CD14-positive monocyte (primary cell): ENCODE results near the gene SPIRE1. TPM values are rescaled to one million over a fixed set of nuclear protein-coding genes. Genes with fewer than 3 reads are reported as not detected.

Experiments used
- DNase-seq, 3 donors: peaks; one replicate each; pipeline ENCODE4 v3.0.0-alpha.2; 2011 to 2022
- H2AFZ ChIP-seq: 2 replicates; pipeline ENCODE4 v1.6.0; 2012; ENCODE audit warnings: mild to moderate bottlenecking, low read depth, low read length, inconsistent platforms; ENCODE audit not compliant: insufficient read depth, poor library complexity, severe bottlenecking
- H3K27ac ChIP-seq, 2 donors: 1 replicate in 1 of 2; 2 replicates in 1 of 2; pipeline ENCODE4 v1.5.1; 2012 to 2013; ENCODE audit warnings: low read length in 2 of 2, control low read depth in 1 of 2, inconsistent platforms in 1 of 2, low read depth in 1 of 2, mild to moderate bottlenecking in 1 of 2
- H3K27me3 ChIP-seq, 2 donors: one replicate each; pipeline versions ENCODE4 v1.6.0 to v1.6.1; 2011 to 2013; ENCODE audit warnings: low read length in 2 of 2; ENCODE audit not compliant: control insufficient read depth in 2 of 2, insufficient read depth in 2 of 2
- H3K36me3 ChIP-seq, 2 donors: replicated peaks in 1 of 2; 1 replicate in 1 of 2; 2 replicates in 1 of 2; pipeline versions ENCODE4 v1.5.1 to v1.6.1; 2012 to 2013; ENCODE audit warnings: low read length in 2 of 2, control low read depth in 1 of 2, inconsistent platforms in 1 of 2, mild to moderate bottlenecking in 1 of 2; ENCODE audit not compliant: insufficient read depth in 2 of 2, control insufficient read depth in 1 of 2
- H3K4me1 ChIP-seq, 2 donors: 1 replicate in 1 of 2; 2 replicates in 1 of 2; pipeline versions ENCODE4 v1.5.1 to v1.6.1; 2012 to 2013; ENCODE audit warnings: low read length in 2 of 2, control low read depth in 1 of 2, inconsistent platforms in 1 of 2, mild to moderate bottlenecking in 1 of 2, moderate library complexity in 1 of 2; ENCODE audit not compliant: insufficient read depth in 2 of 2, control insufficient read depth in 1 of 2
- H3K4me2 ChIP-seq: replicated peaks from 2 replicates; pipeline ENCODE3; 2012; ENCODE audit warnings: low read length, moderate library complexity, mild to moderate bottlenecking; ENCODE audit not compliant: poor library complexity, severe bottlenecking; ENCODE audit errors: extremely low read depth
- H3K4me3 ChIP-seq, 3 experiments: fragments of 200-600 bp in 1 of 3; sonication (generic) in 1 of 3; replicated peaks in 1 of 3; 1 replicate in 2 of 3; 2 replicates in 1 of 3; pipeline ENCODE4 v1.5.1; 2011 to 2013; ENCODE audit warnings: low read length in 3 of 3, mild to moderate bottlenecking in 3 of 3, control low read depth in 2 of 3, low read depth in 2 of 3, inconsistent platforms in 1 of 3, moderate library complexity in 1 of 3
- H3K79me2 ChIP-seq: 2 replicates; pipeline ENCODE4 v1.6.0; 2012; ENCODE audit warnings: mild to moderate bottlenecking, control low read depth, inconsistent platforms, low read length, moderate library complexity; ENCODE audit not compliant: insufficient read depth
- H3K9ac ChIP-seq: 2 replicates; pipeline ENCODE4 v1.6.0; 2017; ENCODE audit warnings: low read length, mild to moderate bottlenecking; ENCODE audit not compliant: insufficient read depth, poor library complexity, severe bottlenecking
- H3K9me3 ChIP-seq, 2 donors: replicated peaks in 1 of 2; 1 replicate in 1 of 2; 2 replicates in 1 of 2; pipeline versions ENCODE4 v1.5.1 to v1.6.1; 2012 to 2013; ENCODE audit warnings: low read length in 2 of 2, control low read depth in 1 of 2; ENCODE audit not compliant: control insufficient read depth in 1 of 2, insufficient read depth in 1 of 2
- H4K20me1 ChIP-seq: 2 replicates; pipeline ENCODE4 v1.6.0; 2012; ENCODE audit warnings: mild to moderate bottlenecking, low read length, control low read depth, moderate library complexity; ENCODE audit not compliant: insufficient read depth
- H3K27ac Mint-ChIP-seq, 7 donors: one replicate each; pipeline ENCODE4 v1.8.0; 2020; ENCODE audit warnings: mild to moderate bottlenecking in 7 of 7, mixed read lengths in 7 of 7, moderate library complexity in 6 of 7, inconsistent platforms in 2 of 7
- H3K27me3 Mint-ChIP-seq, 3 donors: one replicate each; pipeline ENCODE4 v1.8.0; 2021 to 2022; ENCODE audit warnings: low read depth in 3 of 3, mild to moderate bottlenecking in 3 of 3, mixed read lengths in 3 of 3, moderate library complexity in 3 of 3, inconsistent platforms in 1 of 3
- H3K36me3 Mint-ChIP-seq, 2 donors: one replicate each; pipeline ENCODE4 v1.8.0; 2020; ENCODE audit warnings: mixed read lengths in 2 of 2, inconsistent platforms in 1 of 2, mild to moderate bottlenecking in 1 of 2
- H3K4me1 Mint-ChIP-seq: one replicate; pipeline ENCODE4 v1.8.0; 2020; ENCODE audit warnings: mild to moderate bottlenecking, mixed read lengths
- H3K4me3 Mint-ChIP-seq, 2 donors: one replicate each; pipeline ENCODE4 v1.8.0; 2020; ENCODE audit warnings: mild to moderate bottlenecking in 2 of 2, mixed read lengths in 2 of 2, moderate library complexity in 1 of 2
- H3K9me3 Mint-ChIP-seq, 7 donors: one replicate each; pipeline ENCODE4 v1.8.0; 2020 to 2022; ENCODE audit warnings: mixed read lengths in 7 of 7, mild to moderate bottlenecking in 6 of 7, moderate library complexity in 6 of 7, inconsistent platforms in 2 of 7
- CTCF ChIP-seq: fragments of 200-600 bp; IDR thresholded peaks from one replicate; pipeline ENCODE4 v1.8.0; 2022; ENCODE audit warnings: antibody characterized with exemption, mild to moderate bottlenecking
- WGBS: methylation state at CpG from one replicate; pipeline ENCODE4 v1.1.5; 2013; ENCODE audit warnings: missing lambda C conversion rate; ENCODE audit not compliant: insufficient coverage; 5-methylcytosine and 5-hydroxymethylcytosine counted together
- intact Hi-C, 2 donors: fragments of 100-400 bp; cut with micrococcal nuclease; formaldehyde crosslinking; loops; one replicate each; pipeline versions ENCODE4 v1.15.0 to v1.15.1; 2023
- polyA plus RNA-seq, 3 donors: library from polyadenylated mRNA; depleted of rRNA in 1 of 3; unstranded in 2 of 3; stranded (reverse) in 1 of 3; fragments of 300-500 nt in 2 of 3; fragments of >200 nt in 1 of 3; fragmentation: Illumina TruSeq in 2 of 3; gene quantifications; 1 replicate in 2 of 3; 2 replicates in 1 of 3; pipeline ENCODE4 v1.2.3, GENCODE V29; 2012 to 2021

SPIRE1 gene
- polyA plus RNA-seq, 3 donors: 1.7 to 1.9 (median 1.8) TPM

DNA sequence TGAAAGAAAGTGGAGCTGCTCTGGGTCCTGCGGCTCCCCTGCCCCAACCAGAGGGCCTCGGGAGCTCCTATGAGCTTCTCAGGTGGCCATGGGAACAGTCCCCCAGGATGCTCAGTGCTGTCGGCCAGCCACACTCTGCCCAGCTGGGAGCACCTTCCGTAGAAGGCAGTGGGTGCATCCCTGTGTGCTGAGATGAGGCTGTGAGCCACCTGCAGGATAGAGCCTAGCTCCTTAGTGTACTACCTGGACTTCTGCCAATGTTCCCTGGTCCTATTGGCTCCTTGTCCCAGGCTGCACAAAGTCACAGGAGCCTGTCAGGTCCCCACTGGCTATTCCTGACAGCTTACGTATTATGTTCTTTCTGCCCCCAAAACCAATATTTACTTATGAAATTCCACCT is 234.1 kb downstream of the SPIRE1 start:
- no peak overlapping the region for H3K9ac ChIP-seq
- H3K4me1 ChIP-seq: peaks cover 14 to 16% of the 10 kb centered on the region in 2 donors
- intact Hi-C loops: no loop called here
- no peak for TF ChIP-seq CTCF
- WGBS: 72% methylated on average over 4 of the region's 5 CpGs
- H3K4me3 ChIP-seq: no peak overlapping the region
- no peaks in the 10 kb centered on the region for H4K20me1 ChIP-seq
- no peak overlapping the region for H2AFZ ChIP-seq
- Mint-ChIP-seq H3K4me1 (peaks cover 12% of the 10 kb centered on the region), H3K36me3 (peaks cover 2 to 3% of the 10 kb centered on the region in 2 donors), H3K4me3 (no peak overlapping the region), H3K27ac (no peak overlapping the region), H3K27me3 (peaks cover 0 to 12% (median 5%) of the 10 kb centered on the region in 3 donors), H3K9me3 (peaks cover 0 to 2% (median 0%) of the 10 kb centered on the region in 7 donors)
- H3K79me2 ChIP-seq: no peaks in the 10 kb centered on the region
- no peak for DNase-seq
- H3K9me3 ChIP-seq: no peaks in the 10 kb centered on the region
- no peaks in the 10 kb centered on the region for H3K27me3 ChIP-seq
- H3K4me2 ChIP-seq: no peak overlapping the region
- H3K36me3 ChIP-seq: no peaks in the 10 kb centered on the region
- no peak overlapping the region for H3K27ac ChIP-seq

DNA sequence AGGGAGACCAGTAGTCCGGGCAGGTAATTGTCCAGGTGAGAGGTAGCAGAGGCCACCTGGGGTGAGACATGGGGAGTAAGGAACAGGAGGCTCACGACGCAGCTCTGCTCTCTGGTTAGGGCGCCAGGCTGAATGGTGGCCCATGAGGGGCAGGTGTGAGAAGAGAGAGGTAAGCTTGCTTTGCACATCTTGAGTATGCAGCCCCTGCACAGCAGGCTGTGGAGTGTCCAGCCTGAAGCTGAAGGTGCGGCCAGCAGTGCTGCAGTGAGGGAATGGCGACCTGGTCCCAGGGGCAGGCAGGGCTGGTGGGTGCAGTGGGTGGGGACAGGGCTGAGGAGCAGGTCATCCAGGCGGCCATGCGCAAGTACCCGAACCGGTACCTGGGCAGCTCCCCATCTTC is 234.5 kb downstream of the SPIRE1 start:
- Histone ChIP-seq H3K27me3 (no peaks in the 10 kb centered on the region), H3K9me3 (no peaks in the 10 kb centered on the region), H2AFZ (no peak overlapping the region), H3K4me3 (no peak overlapping the region), H4K20me1 (no peaks in the 10 kb centered on the region), H3K9ac (no peak overlapping the region), H3K27ac (no peak overlapping the region), H3K4me1 (peaks cover 14 to 16% of the 10 kb centered on the region in 2 donors), H3K4me2 (no peak overlapping the region), H3K36me3 (no peaks in the 10 kb centered on the region), H3K79me2 (no peaks in the 10 kb centered on the region)
- Mint-ChIP-seq H3K4me1 (peaks cover 12% of the 10 kb centered on the region), H3K9me3 (peaks cover 0 to 2% (median 0%) of the 10 kb centered on the region in 7 donors), H3K27ac (no peak overlapping the region), H3K4me3 (no peak overlapping the region), H3K27me3 (peaks cover 0 to 12% (median 5%) of the 10 kb centered on the region in 3 donors), H3K36me3 (peaks cover 2 to 3% of the 10 kb centered on the region in 2 donors)
- TF ChIP-seq CTCF: no peak
- no peak for DNase-seq
- intact Hi-C loops: no loop called here
- WGBS: 96% methylated on average over 7 of the region's 10 CpGs
